ENCODE measurements around the gene ZNF831. TPM values are rescaled to one million over a fixed set of nuclear protein-coding genes. Genes with fewer than 3 reads are reported as not detected.
A peak's percentile ranks its signal among the peaks of the same experiment; 100 is the strongest.

The ZNF831 gene
- total RNA-seq, 3 donors from 2014 or later (not counting 1 experiment from before 2014, with no cell fraction given), result 24.8 to 42.0 (median 40.2) TPM

DNA sequence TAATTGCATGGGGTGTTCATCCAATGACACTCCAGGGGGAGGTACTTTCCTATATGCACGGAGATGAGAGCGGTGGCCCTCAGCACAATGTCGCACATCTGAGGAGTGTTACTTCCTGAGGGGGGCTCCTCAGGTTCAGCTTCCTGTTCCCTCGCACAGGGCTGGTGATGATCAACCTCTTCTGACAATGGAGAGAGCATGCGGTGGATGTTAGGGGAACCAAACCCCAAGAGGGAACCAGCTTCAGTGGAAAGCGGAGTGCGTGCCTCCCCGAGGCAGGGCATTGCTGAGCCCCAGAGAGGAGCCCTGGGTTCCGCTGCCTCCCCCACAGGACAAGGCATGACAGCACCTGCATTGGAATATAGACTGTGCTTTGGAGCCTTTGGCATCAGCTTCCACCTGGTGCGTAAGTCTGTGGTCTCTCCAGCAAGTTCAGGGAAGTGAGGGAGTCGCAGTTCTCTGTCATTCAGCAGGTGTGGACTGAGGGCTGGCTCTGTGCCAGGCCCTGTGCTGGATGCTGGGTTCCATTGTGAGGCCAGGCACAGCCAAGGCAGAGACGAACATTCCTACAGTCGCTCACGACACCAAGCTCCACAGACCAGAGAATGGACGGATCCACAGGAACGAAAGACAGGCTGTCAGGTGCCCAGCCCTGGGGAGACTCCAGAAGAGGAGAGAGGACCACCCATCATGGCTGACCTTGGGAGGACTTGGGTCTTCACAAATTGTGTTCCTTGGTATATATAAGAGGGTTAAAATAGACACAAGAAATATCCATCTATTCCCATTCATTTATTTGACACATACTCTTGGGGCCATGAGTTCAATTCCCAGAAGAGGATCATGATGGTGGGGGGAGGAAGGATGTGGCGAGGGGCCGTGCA is 3.9 kb upstream of the ZNF831 start:
- 32% methylated on average over 18 of the region's 18 CpGs for WGBS (ENCODE audit: insufficient coverage)
- H3K4me3 Mint-ChIP-seq, result peak overlapping the region; percentile 94
- peak overlapping the region; percentile 100 for H3K27ac Mint-ChIP-seq
- ATAC-seq, result peak; percentile 88 to 96 (median 95)
- no peaks in the 10 kb centered on the region for H3K27me3 ChIP-seq (ENCODE audit: control insufficient read depth, insufficient read depth, low read length)
- no peaks in the 10 kb centered on the region for H3K9me3 Mint-ChIP-seq
- peaks cover 64 to 76% of the 10 kb centered on the region in 2 donors for H3K4me1 Mint-ChIP-seq
- H3K36me3 Mint-ChIP-seq, result no peaks in the 10 kb centered on the region
- H3K27ac ChIP-seq (ENCODE audit: low read length), result peak overlapping the region; percentile 100
- no peaks in the 10 kb centered on the region for H3K36me3 ChIP-seq (ENCODE audit: control insufficient read depth, insufficient read depth, low read length)
- DNase-seq, result peak; percentile 75 to 94
- TF ChIP-seq, protein P1, sequence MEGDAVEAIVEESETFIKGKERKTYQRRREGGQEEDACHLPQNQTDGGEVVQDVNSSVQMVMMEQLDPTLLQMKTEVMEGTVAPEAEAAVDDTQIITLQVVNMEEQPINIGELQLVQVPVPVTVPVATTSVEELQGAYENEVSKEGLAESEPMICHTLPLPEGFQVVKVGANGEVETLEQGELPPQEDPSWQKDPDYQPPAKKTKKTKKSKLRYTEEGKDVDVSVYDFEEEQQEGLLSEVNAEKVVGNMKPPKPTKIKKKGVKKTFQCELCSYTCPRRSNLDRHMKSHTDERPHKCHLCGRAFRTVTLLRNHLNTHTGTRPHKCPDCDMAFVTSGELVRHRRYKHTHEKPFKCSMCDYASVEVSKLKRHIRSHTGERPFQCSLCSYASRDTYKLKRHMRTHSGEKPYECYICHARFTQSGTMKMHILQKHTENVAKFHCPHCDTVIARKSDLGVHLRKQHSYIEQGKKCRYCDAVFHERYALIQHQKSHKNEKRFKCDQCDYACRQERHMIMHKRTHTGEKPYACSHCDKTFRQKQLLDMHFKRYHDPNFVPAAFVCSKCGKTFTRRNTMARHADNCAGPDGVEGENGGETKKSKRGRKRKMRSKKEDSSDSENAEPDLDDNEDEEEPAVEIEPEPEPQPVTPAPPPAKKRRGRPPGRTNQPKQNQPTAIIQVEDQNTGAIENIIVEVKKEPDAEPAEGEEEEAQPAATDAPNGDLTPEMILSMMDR (IDR thresholded peaks at IDR 0.05), result no peak
- H3K9me3 ChIP-seq (ENCODE audit: control insufficient read depth, insufficient read depth, low read length), result no peaks in the 10 kb centered on the region
- H3K4me3 ChIP-seq (ENCODE audit: low read length), result peak overlapping the region; percentile 46
- intact Hi-C loops (cut with micrococcal nuclease), result loop anchor here (1.0 to 10.0 kb wide), 5 partner anchors 9 to 265 kb away; no protein-coding TSS in a partner anchor
- H3K4me1 ChIP-seq (ENCODE audit: control insufficient read depth, insufficient read depth, low read length), result peaks cover 43% of the 10 kb centered on the region
- H3K27me3 Mint-ChIP-seq (ENCODE audit: low read depth in 2 of 2), result peaks cover 2 to 6% of the 10 kb centered on the region in 2 donors

GRCh38 chr20:59160389-59161115 is 3.1 kb upstream of the ZNF831 start:
- Histone ChIP-seq H3K36me3 (ENCODE audit: control insufficient read depth, insufficient read depth, low read length) (no peaks in the 10 kb centered on the region), H3K27me3 (ENCODE audit: control insufficient read depth, insufficient read depth, low read length) (no peaks in the 10 kb centered on the region), H3K9me3 (ENCODE audit: control insufficient read depth, insufficient read depth, low read length) (no peaks in the 10 kb centered on the region), H3K27ac (ENCODE audit: low read length) (peak overlapping the region; percentile 100), H3K4me1 (ENCODE audit: control insufficient read depth, insufficient read depth, low read length) (peaks cover 51% of the 10 kb centered on the region), H3K4me3 (ENCODE audit: low read length) (peak overlapping the region; percentile 46)
- no peaks in the 10 kb centered on the region for H3K9me3 Mint-ChIP-seq
- peak in 1 of 2 donors; percentile 56 for DNase-seq
- no peak for ATAC-seq
- TF ChIP-seq, protein P1 (IDR thresholded peaks at IDR 0.05), result no peak
- peak overlapping the region; percentile 100 for H3K27ac Mint-ChIP-seq
- no peaks in the 10 kb centered on the region for H3K36me3 Mint-ChIP-seq
- H3K4me1 Mint-ChIP-seq, result peaks cover 69 to 76% of the 10 kb centered on the region in 2 donors
- no peaks in the 10 kb centered on the region for H3K27me3 Mint-ChIP-seq (ENCODE audit: low read depth in 2 of 2)
- peak overlapping the region; percentile 94 for H3K4me3 Mint-ChIP-seq
- WGBS (ENCODE audit: insufficient coverage), result 44% methylated on average over 9 of the region's 9 CpGs
- intact Hi-C loops (cut with micrococcal nuclease), result loop anchor here (5.0 to 10.0 kb wide), 2 partner anchors 38 to 266 kb away; no protein-coding TSS in a partner anchor

DNA sequence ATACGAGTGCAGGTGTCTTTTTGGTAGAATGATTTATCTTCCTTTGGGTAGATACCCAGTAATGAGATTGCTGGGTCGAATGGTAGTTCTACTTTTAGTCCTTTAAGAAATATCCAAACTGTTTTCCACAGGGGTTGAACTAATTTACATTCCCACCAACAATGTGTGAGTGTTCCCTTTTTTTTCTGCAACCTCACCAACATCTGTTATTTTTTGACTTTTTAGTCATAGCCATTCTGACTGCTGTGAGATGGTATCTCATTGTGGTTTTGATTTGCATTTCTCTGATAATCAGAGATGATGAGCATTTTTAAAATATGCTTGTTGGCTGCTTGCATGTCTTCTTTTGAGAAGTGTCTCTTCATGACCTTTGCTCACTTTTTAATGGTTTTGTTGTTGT is 1.9 kb upstream of the ZNF831 start:
- intact Hi-C loops (cut with micrococcal nuclease), result loop anchor here (5.0 to 10.0 kb wide), 2 partner anchors 39 to 267 kb away; no protein-coding TSS in a partner anchor
- H3K4me3 ChIP-seq (ENCODE audit: low read length), result peak overlapping the region; percentile 46
- peaks cover 81 to 87% of the 10 kb centered on the region in 2 donors for H3K4me1 Mint-ChIP-seq
- no peak for ATAC-seq
- peak in 1 of 2 donors; percentile 65 for DNase-seq
- H3K9me3 ChIP-seq (ENCODE audit: control insufficient read depth, insufficient read depth, low read length), result no peaks in the 10 kb centered on the region
- no peaks in the 10 kb centered on the region for H3K36me3 Mint-ChIP-seq
- TF ChIP-seq, protein P1 (IDR thresholded peaks at IDR 0.05), result no peak
- H3K4me3 Mint-ChIP-seq, result peak overlapping the region; percentile 94
- no peaks in the 10 kb centered on the region for H3K9me3 Mint-ChIP-seq
- no peaks in the 10 kb centered on the region for H3K27me3 ChIP-seq (ENCODE audit: control insufficient read depth, insufficient read depth, low read length)
- peaks cover 55% of the 10 kb centered on the region for H3K4me1 ChIP-seq (ENCODE audit: control insufficient read depth, insufficient read depth, low read length)
- peak overlapping the region; percentile 100 for H3K27ac ChIP-seq (ENCODE audit: low read length)
- WGBS (ENCODE audit: insufficient coverage), result 38% methylated on average over 1 of the region's 2 CpGs
- H3K27me3 Mint-ChIP-seq (ENCODE audit: low read depth in 2 of 2), result no peaks in the 10 kb centered on the region
- H3K36me3 ChIP-seq (ENCODE audit: control insufficient read depth, insufficient read depth, low read length), result no peaks in the 10 kb centered on the region
- H3K27ac Mint-ChIP-seq, result peak overlapping the region; percentile 100

Data from natural killer cell (primary cell).